GM12878 (cell line): ENCODE data around the gene CDCA7L. TPM values are rescaled to one million over a fixed set of nuclear protein-coding genes. Genes with fewer than 3 reads are reported as not detected.

ENCODE experiments used
- ATAC-seq: fragments of 200-7000 bp; cut with Tn5 transposase; 3 replicates; pipeline ENCODE4 v1.9.1; 2020; ENCODE audit warnings: mild to moderate bottlenecking, moderate library complexity
- BruUV-seq: library from RNA; stranded (reverse); fragments of 400-500 nt; replicated peaks from 2 replicates; lab custom pipeline; 2021; lab: Mats Ljungman, UMichigan
- CTCF ChIA-PET: fragments of 300-600 bp; sonication (Branson Sonifier 250); formaldehyde crosslinking; extraction: SDS; loops from one replicate; lab custom pipeline; 2021; ENCODE audit warnings: inconsistent platforms; lab: Yijun Ruan, JAX
- POLR2A ChIA-PET: fragments of 350-600 bp; formaldehyde crosslinking; extraction: SDS; loops from one replicate; lab custom pipeline; 2021; ENCODE audit warnings: inconsistent platforms; lab: Charles Lee
- RAD21 ChIA-PET: fragments of 300-600 bp; sonication (Branson Sonifier 250); formaldehyde crosslinking; loops from one replicate; lab custom pipeline; 2023; ENCODE audit warnings: antibody characterized with exemption; ENCODE audit not compliant: unreplicated experiment; lab: Charles Lee
- SMC1A ChIA-PET: fragments of 300-600 bp; sonication (Branson Sonifier 250); formaldehyde crosslinking; loops from one replicate; lab custom pipeline; 2023; ENCODE audit not compliant: unreplicated experiment, uncharacterized antibody; lab: Charles Lee
- DNase-seq: peaks from one replicate; pipeline ENCODE4 v3.0.0-alpha.2; 2011; ENCODE audit warnings: low read depth, low spot score
- FAIRE-seq: peaks from 3 replicates; lab custom pipeline; 2011; peaks lifted over from hg19 to GRCh38; lab: Jason Lieb, UNC
- H2AFZ ChIP-seq: 2 replicates; pipeline ENCODE4 v1.6.0; 2011; ENCODE audit warnings: low read depth, low read length, control low read depth; ENCODE audit not compliant: control insufficient read depth
- H3K27ac ChIP-seq: 2 replicates; pipeline ENCODE4 v1.5.1; 2011; ENCODE audit warnings: control low read depth; ENCODE audit not compliant: control insufficient read depth, insufficient read depth
- H3K27me3 ChIP-seq, 2 experiments: replicated peaks in 1 of 2; 2 replicates each; pipeline versions ENCODE4 v1.6.0 to v1.6.1; 2011; ENCODE audit warnings: low read length in 1 of 2; ENCODE audit not compliant: control insufficient read depth in 2 of 2, insufficient read depth in 2 of 2
- H3K36me3 ChIP-seq, 2 experiments: 2 replicates each; pipeline ENCODE4 v1.5.1; 2011; ENCODE audit warnings: low read length in 1 of 2; ENCODE audit not compliant: control insufficient read depth in 2 of 2, insufficient read depth in 2 of 2
- H3K4me1 ChIP-seq: 2 replicates; pipeline ENCODE4 v1.6.1; 2011; ENCODE audit warnings: mild to moderate bottlenecking, low read length, moderate library complexity, mixed read lengths; ENCODE audit not compliant: control insufficient read depth, insufficient read depth
- H3K4me2 ChIP-seq: 2 replicates; pipeline ENCODE4 v1.6.0; 2011; ENCODE audit warnings: control low read depth; ENCODE audit not compliant: control insufficient read depth, insufficient read depth
- H3K4me3 ChIP-seq: fragments of 200-600 bp; sonication (generic); 2 replicates; pipeline ENCODE4 v1.5.1; 2016
- H3K79me2 ChIP-seq: 2 replicates; pipeline ENCODE4 v1.6.0; 2011; ENCODE audit warnings: low read length; ENCODE audit not compliant: control insufficient read depth, insufficient read depth
- H3K9ac ChIP-seq: 2 replicates; pipeline ENCODE4 v1.8.0; 2011; ENCODE audit warnings: low read length, control low read depth, mixed read lengths; ENCODE audit not compliant: control insufficient read depth, insufficient read depth
- H3K9me3 ChIP-seq: replicated peaks from 3 replicates; pipeline ENCODE4 v1.5.1; 2011; ENCODE audit warnings: mild to moderate bottlenecking, low read length; ENCODE audit not compliant: control insufficient read depth, insufficient read depth
- H4K20me1 ChIP-seq: 2 replicates; pipeline ENCODE4 v1.6.0; 2011; ENCODE audit not compliant: control insufficient read depth, insufficient read depth
- BCL3 ChIP-seq: IDR thresholded peaks from 2 replicates; pipeline ENCODE4 v1.6.1; 2011; ENCODE audit warnings: borderline replicate concordance, low read depth, mild to moderate bottlenecking, moderate library complexity, low read length; ENCODE audit not compliant: insufficient read depth, poor library complexity, severe bottlenecking
- FOXM1 ChIP-seq: IDR thresholded peaks from 2 replicates; pipeline ENCODE4 v1.6.1; 2012; ENCODE audit warnings: low read depth, mild to moderate bottlenecking, inconsistent platforms, low read length, moderate library complexity
- RCOR1 ChIP-seq: conservative IDR thresholded peaks from 2 replicates; pipeline ENCODE4 v1.6.1; 2012; ENCODE audit warnings: low read depth, low read length, improper control_type of control experiment
- ZNF207 ChIP-seq: fragments of 450-650 bp; IDR thresholded peaks from 2 replicates; pipeline ENCODE4 v1.6.1; 2014; ENCODE audit warnings: antibody characterized with exemption, mild to moderate bottlenecking, borderline replicate concordance
- ZNF24 ChIP-seq: fragments of 450-650 bp; IDR thresholded peaks from 2 replicates; pipeline ENCODE4 v1.6.1; 2017; ENCODE audit warnings: antibody characterized with exemption, mild to moderate bottlenecking
- WGBS: methylation state at CpG from one replicate; pipeline ENCODE4 v1.1.6; 2016; ENCODE audit warnings: low lambda C conversion rate; ENCODE audit not compliant: insufficient replicate concordance, insufficient coverage; ENCODE audit errors: missing lambda C conversion rate; 5-methylcytosine and 5-hydroxymethylcytosine counted together
- in situ Hi-C: fragments of 300-500 bp; cut with MboI; formaldehyde crosslinking; loops from 9 replicates; pipeline ENCODE4 v1.14.3; 2018; ENCODE audit warnings: mixed read lengths
- intact Hi-C: fragments of 100-400 bp; cut with micrococcal nuclease; formaldehyde crosslinking; loops from one replicate; pipeline ENCODE4 v1.14.2; 2022; ENCODE audit not compliant: unreplicated experiment
- polyA plus RNA-seq, 11 experiments: library from polyadenylated mRNA; depleted of rRNA in 4 of 11; unstranded in 6 of 11; stranded (reverse) in 5 of 11; fragments of >200 nt; fragmentation: Nextera tagmentation in 4 of 11; fragmentation: Illumina TruSeq in 1 of 11; extraction: Ambion mirVana in 4 of 11; extraction: Trizol in 1 of 11; gene quantifications; 1 replicate in 1 of 11; 2 replicates in 10 of 11; pipeline versions ENCODE4 v1.2.1 to v1.2.3, GENCODE V29; 2011 to 2016; ENCODE audit warnings: inconsistent platforms in 2 of 11, missing spikeins in 2 of 11, low read depth in 1 of 11
- total RNA-seq, 4 experiments: library from RNA; depleted of rRNA in 3 of 4; stranded (reverse); fragments of >200 nt in 3 of 4; fragmentation: Illumina TruSeq in 1 of 4; extraction: Trizol in 1 of 4; gene quantifications; 2 replicates each; pipeline versions ENCODE4 v1.2.1 to v1.2.3, GENCODE V29; 2013 to 2021
- TF ChIP-seq, protein P1 (sequence below): IDR thresholded peaks from 2 replicates; pipeline ENCODE4 v1.6.1; 2011; ENCODE audit warnings: low read depth, low read length, improper control_type of control experiment, borderline replicate concordance

Gene CDCA7L
- total and polyA plus RNA-seq, 10 of the 15 experiments (the other 5 are each of a cell fraction or from before 2014, with no cell fraction given): 30.3 to 92.2 (median 68.5) TPM

GRCh38 chr7:21920936-21921335 is 24.8 kb downstream of the CDCA7L start:
- POLR2A ChIA-PET: no interaction called here
- WGBS: 67% methylated on average over 3 of the region's 3 CpGs
- no peak overlapping the region for H3K9ac ChIP-seq
- DNase-seq (no peak), ATAC-seq (no peak), FAIRE-seq (no peak)
- intact Hi-C loops: no loop called here
- H3K4me2 ChIP-seq: no peak overlapping the region
- no peak overlapping the region for H3K27ac ChIP-seq
- no peaks in the 10 kb centered on the region for H4K20me1 ChIP-seq
- H3K27me3 ChIP-seq: no peaks in the 10 kb centered on the region
- TF ChIP-seq ZNF207: no peak
- no peak for TF ChIP-seq RCOR1
- no peak for TF ChIP-seq BCL3
- H2AFZ ChIP-seq: no peak overlapping the region
- peaks cover 0 to 2% of the 10 kb centered on the region in 2 experiments; a peak in 1 of 4 replicates for H3K36me3 ChIP-seq
- H3K4me3 ChIP-seq: no peak overlapping the region
- RAD21 ChIA-PET: no interaction called here
- in situ Hi-C loops: no loop called here
- SMC1A ChIA-PET: interaction anchor here (1.4 kb wide), 1 partner anchor 21 kb away, joined by 4 read pairs; no protein-coding TSS in a partner anchor
- CTCF ChIA-PET: interaction anchor here (0.7 to 0.8 kb wide), 2 partner anchors 11 to 27 kb away, joined by 3 read pairs; no protein-coding TSS in a partner anchor
- no TSS peak for BruUV-seq
- no peaks in the 10 kb centered on the region for H3K9me3 ChIP-seq
- no peaks in the 10 kb centered on the region for H3K4me1 ChIP-seq
- peaks cover 1% of the 10 kb centered on the region for H3K79me2 ChIP-seq

- no peaks in the 10 kb centered on the region; the same call in 1 of the 2 replicates for H3K79me2 ChIP-seq
- ChIA-PET RAD21 (no interaction called here), CTCF (no interaction called here), SMC1A (no interaction called here), POLR2A (no interaction called here)
- ATAC-seq: no peak
- no peak overlapping the region for H3K9ac ChIP-seq
- H3K27ac ChIP-seq: no peak overlapping the region
- WGBS: 100% methylated on average over 2 of the region's 2 CpGs
- DNase-seq: no peak
- FAIRE-seq: no peak
- intact Hi-C loops: no loop called here
- H3K4me2 ChIP-seq: no peak overlapping the region
- no peak overlapping the region for H3K4me3 ChIP-seq
- H3K36me3 ChIP-seq: peaks cover 8 to 10% of the 10 kb centered on the region in 2 experiments
- no peak for TF ChIP-seq FOXM1
- TF ChIP-seq ZNF24: no peak
- TF ChIP-seq, protein P1, sequence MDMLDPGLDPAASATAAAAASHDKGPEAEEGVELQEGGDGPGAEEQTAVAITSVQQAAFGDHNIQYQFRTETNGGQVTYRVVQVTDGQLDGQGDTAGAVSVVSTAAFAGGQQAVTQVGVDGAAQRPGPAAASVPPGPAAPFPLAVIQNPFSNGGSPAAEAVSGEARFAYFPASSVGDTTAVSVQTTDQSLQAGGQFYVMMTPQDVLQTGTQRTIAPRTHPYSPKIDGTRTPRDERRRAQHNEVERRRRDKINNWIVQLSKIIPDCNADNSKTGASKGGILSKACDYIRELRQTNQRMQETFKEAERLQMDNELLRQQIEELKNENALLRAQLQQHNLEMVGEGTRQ: no peak
- in situ Hi-C loops: no loop called here
- no peaks in the 10 kb centered on the region for H3K27me3 ChIP-seq
- H4K20me1 ChIP-seq: no peaks in the 10 kb centered on the region
- no peaks in the 10 kb centered on the region for H3K4me1 ChIP-seq
- no peaks in the 10 kb centered on the region; the same call in 2 of the 3 replicates for H3K9me3 ChIP-seq
- no TSS peak for BruUV-seq
- no peak overlapping the region for H2AFZ ChIP-seq
Measured at GRCh38 chr7:21918216-21918615, 27.5 kb downstream of the CDCA7L start.
